GM23248 (cell line): ENCODE data around the gene ABCC4. TPM values are rescaled to one million over a fixed set of nuclear protein-coding genes. Genes with fewer than 3 reads are reported as not detected.
"Not testable (repeated sequence)": the region's sequence is repeated elsewhere in the genome, so short reads cannot be mapped to it uniquely, and the experiment has no call there.

Source experiments
- DNase-seq: peaks from one replicate; pipeline ENCODE4 v3.0.0-alpha.2; 2015
- H2AFZ ChIP-seq: fragments of 200-600 bp; sonication (generic); 2 replicates; pipeline ENCODE4 v1.6.1; 2016; ENCODE audit warnings: antibody characterized with exemption
- H3F3A ChIP-seq: fragments of 200-600 bp; sonication (generic); 2 replicates; pipeline ENCODE4 v1.6.1; 2016; ENCODE audit warnings: mild to moderate bottlenecking, antibody characterized with exemption, mixed run types; ENCODE audit not compliant: insufficient read depth
- H3K27ac ChIP-seq: fragments of 200-600 bp; sonication (generic); 2 replicates; pipeline ENCODE4 v1.5.1; 2016; ENCODE audit warnings: mild to moderate bottlenecking
- H3K27me3 ChIP-seq: fragments of 200-600 bp; sonication (generic); replicated peaks from 2 replicates; pipeline ENCODE4 v1.6.1; 2016; ENCODE audit warnings: mild to moderate bottlenecking; ENCODE audit not compliant: insufficient read depth
- H3K36me3 ChIP-seq: fragments of 200-600 bp; sonication (generic); 2 replicates; pipeline ENCODE4 v1.6.1; 2016; ENCODE audit warnings: low read depth, mild to moderate bottlenecking
- H3K4me1 ChIP-seq: fragments of 200-600 bp; sonication (generic); 2 replicates; pipeline ENCODE4 v1.6.1; 2016; ENCODE audit warnings: mild to moderate bottlenecking; ENCODE audit not compliant: insufficient read depth
- H3K4me2 ChIP-seq: fragments of 200-600 bp; sonication (generic); one replicate; pipeline ENCODE4 v1.6.1; 2016; ENCODE audit warnings: mild to moderate bottlenecking; ENCODE audit not compliant: unreplicated experiment
- H3K4me3 ChIP-seq: fragments of 200-600 bp; sonication (generic); 2 replicates; pipeline ENCODE4 v1.5.1; 2016; ENCODE audit warnings: mild to moderate bottlenecking
- H3K79me2 ChIP-seq: fragments of 200-600 bp; sonication (generic); 2 replicates; pipeline ENCODE4 v1.6.1; 2016; ENCODE audit warnings: mild to moderate bottlenecking; ENCODE audit not compliant: insufficient read depth
- H3K9ac ChIP-seq: fragments of 200-600 bp; sonication (generic); 2 replicates; pipeline ENCODE4 v1.6.1; 2016; ENCODE audit warnings: mild to moderate bottlenecking
- H3K9me2 ChIP-seq: fragments of 200-600 bp; sonication (generic); 2 replicates; pipeline ENCODE4 v1.6.1; 2016; ENCODE audit warnings: mixed run types, mild to moderate bottlenecking, moderate library complexity; ENCODE audit not compliant: insufficient read depth
- H3K9me3 ChIP-seq: fragments of 200-600 bp; sonication (generic); one replicate; pipeline ENCODE4 v1.6.1; 2017; ENCODE audit warnings: low read depth
- H4K20me1 ChIP-seq: fragments of 200-600 bp; sonication (generic); 2 replicates; pipeline ENCODE4 v1.6.0; 2016; ENCODE audit not compliant: insufficient read depth
- EZH2 ChIP-seq: fragments of 200-600 bp; sonication (generic); IDR thresholded peaks from 2 replicates; pipeline ENCODE4 v1.6.1; 2018; ENCODE audit warnings: antibody characterized with exemption, mild to moderate bottlenecking; ENCODE audit not compliant: insufficient read depth, poor library complexity, severe bottlenecking
- EZH2phosphoT487 ChIP-seq: fragments of 200-600 bp; sonication (generic); IDR thresholded peaks from 2 replicates; pipeline ENCODE4 v1.6.1; 2018; ENCODE audit warnings: antibody characterized with exemption, moderate library complexity, mild to moderate bottlenecking, low read depth; ENCODE audit not compliant: insufficient read depth
- WGBS, 2 experiments: methylation state at CpG; one replicate each; pipeline ENCODE4 v1.1.6; 2015 to 2017; ENCODE audit warnings: low lambda C conversion rate in 2 of 2, low coverage in 1 of 2; ENCODE audit errors: missing lambda C conversion rate in 2 of 2; 5-methylcytosine and 5-hydroxymethylcytosine counted together
- in situ Hi-C: fragments of 300-500 bp; cut with MboI; formaldehyde crosslinking; loops from 2 replicates; pipeline ENCODE4 v1.15.0; 2020
- polyA plus RNA-seq: library from polyadenylated mRNA; unstranded; fragments of >200 nt; fragmentation: Nextera tagmentation; extraction: Ambion mirVana; gene quantifications from 2 replicates; pipeline ENCODE4 v1.2.1, GENCODE V29; 2016
- total RNA-seq: library from RNA; depleted of rRNA; stranded (reverse); fragments of >200 nt; shearing (Covaris generic); gene quantifications from 2 replicates; pipeline ENCODE4 v1.2.3, GENCODE V29; 2014

The ABCC4 gene
- total and polyA plus RNA-seq, 2 experiments from 2014 or later, result 3.9 to 11.2 TPM

- H3K27ac ChIP-seq, result no peak overlapping the region
- no peak for DNase-seq
- TF ChIP-seq EZH2phosphoT487 (no peak), EZH2 (no peak)
- H3K9me3 ChIP-seq, result no peaks in the 10 kb centered on the region
- no peak overlapping the region for H3K4me2 ChIP-seq
- in situ Hi-C loops, result loop anchor here (5.0 kb wide), 1 partner anchor 189 kb away; no protein-coding TSS in a partner anchor
- no peaks in the 10 kb centered on the region for H3K27me3 ChIP-seq
- no peaks in the 10 kb centered on the region for H3K9me2 ChIP-seq
- H3K4me3 ChIP-seq, result no peak overlapping the region
- no peaks in the 10 kb centered on the region for H3K4me1 ChIP-seq
- no peaks in the 10 kb centered on the region for H3F3A ChIP-seq
- no peak overlapping the region for H3K9ac ChIP-seq
- H4K20me1 ChIP-seq, result no peaks in the 10 kb centered on the region
- H3K36me3 ChIP-seq, result no peaks in the 10 kb centered on the region
- H2AFZ ChIP-seq, result no peak overlapping the region
- H3K79me2 ChIP-seq, result no peaks in the 10 kb centered on the region
- WGBS, 2 experiments, result 91% methylated on average over 13 of the region's 13 CpGs
Observed at GRCh38 chr13:95193509-95194230, 107.6 kb downstream of the ABCC4 start.

DNA sequence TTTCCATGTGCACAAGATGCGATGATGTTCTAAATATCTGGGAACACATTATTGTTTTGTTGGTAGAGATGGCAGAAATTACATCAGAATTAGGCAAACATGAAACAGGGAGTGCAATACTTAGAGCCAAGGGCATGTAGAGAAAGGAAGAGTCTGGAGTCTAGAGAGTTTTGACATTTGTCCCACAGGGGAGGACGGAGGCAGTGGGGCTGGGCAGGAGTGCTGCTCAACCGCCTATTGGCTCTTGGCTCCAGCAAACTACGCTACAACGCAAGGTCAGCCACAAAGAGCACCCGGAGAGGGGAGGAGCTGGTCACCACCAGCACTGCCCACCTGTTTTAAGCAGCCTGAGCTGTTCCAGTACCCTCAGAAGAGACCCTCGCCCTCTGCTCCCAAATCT is 108.3 kb downstream of the ABCC4 start:
- in situ Hi-C loops, result loop anchor here (5.0 kb wide), 1 partner anchor 189 kb away; no protein-coding TSS in a partner anchor
- Histone ChIP-seq H3K79me2 (no peaks in the 10 kb centered on the region), H3K4me2 (no peak overlapping the region), H3K4me3 (no peak overlapping the region), H3K27me3 (no peaks in the 10 kb centered on the region), H3K9ac (no peak overlapping the region), H3K27ac (no peak overlapping the region), H3K36me3 (no peaks in the 10 kb centered on the region), H3K9me3 (no peaks in the 10 kb centered on the region), H4K20me1 (no peaks in the 10 kb centered on the region), H3K4me1 (no peaks in the 10 kb centered on the region), H3F3A (no peaks in the 10 kb centered on the region), H2AFZ (no peak overlapping the region), H3K9me2 (no peaks in the 10 kb centered on the region)
- TF ChIP-seq EZH2phosphoT487, result no peak
- TF ChIP-seq EZH2, result no peak
- WGBS, 2 experiments, result 80 to 82% methylated on average over 7 of the region's 7 CpGs
- DNase-seq, result no peak

DNA sequence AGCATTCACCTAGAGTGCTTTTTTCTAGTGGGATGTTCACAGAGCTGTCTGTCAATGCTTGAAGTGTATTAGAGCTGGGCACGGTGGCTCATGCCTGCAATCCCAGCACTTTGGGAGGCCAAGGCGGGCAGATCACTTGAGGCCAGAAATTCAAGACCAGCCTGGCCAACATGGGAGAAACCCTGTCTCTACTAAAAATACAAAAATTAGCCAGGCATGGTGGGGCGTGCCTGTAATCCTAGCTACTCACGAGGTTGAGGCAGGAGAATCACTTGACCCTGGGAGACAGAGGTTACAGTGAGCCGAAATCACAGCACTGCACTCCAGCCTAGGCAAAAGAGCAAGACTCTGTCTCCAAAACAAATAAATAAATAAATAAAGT is 108.7 kb downstream of the ABCC4 start:
- not testable (repeated sequence) for H3K4me2 ChIP-seq
- WGBS, 2 experiments, result 72 to 83% methylated on average over 5 of the region's 5 CpGs

DNA sequence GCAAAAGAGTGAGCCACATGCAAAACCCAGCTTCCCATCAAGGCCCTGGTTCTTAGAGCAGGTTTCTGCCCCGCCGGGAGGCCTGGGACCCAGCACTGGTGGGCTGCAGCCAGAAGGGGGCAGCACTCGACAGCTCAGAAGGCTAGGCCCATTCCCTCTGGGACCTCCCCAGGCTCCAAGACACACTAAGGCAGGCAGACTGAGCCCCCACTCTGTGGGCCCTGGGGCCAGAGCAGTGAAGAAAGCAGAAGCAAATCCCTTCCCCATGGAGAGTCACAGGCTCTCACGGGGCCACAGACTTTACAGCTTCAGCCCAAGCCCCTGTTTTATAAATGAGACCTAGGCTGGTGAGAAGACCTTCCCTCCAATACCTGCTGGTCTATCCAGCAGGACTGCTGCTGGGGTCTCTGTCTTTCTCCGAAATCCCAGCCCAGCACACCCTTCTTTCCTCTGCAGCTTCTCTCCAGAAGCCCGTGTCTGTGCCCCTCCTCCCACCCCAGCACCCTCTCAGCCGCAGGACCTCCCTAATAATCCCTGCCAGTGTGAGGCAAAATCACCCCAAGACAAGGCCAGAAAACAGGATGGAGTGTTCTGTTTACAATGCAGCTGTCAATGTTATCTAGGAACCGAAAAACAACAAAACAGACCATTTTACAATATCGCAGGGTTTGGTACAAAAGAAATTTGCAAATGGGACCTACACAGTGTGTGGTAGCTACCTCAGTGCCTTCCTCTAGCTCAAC is 109.3 kb downstream of the ABCC4 start:
- TF ChIP-seq EZH2phosphoT487, result no peak
- no peak for TF ChIP-seq EZH2
- Histone ChIP-seq H3K9me3 (no peaks in the 10 kb centered on the region), H3K4me1 (no peaks in the 10 kb centered on the region), H3F3A (no peaks in the 10 kb centered on the region), H3K9me2 (no peaks in the 10 kb centered on the region), H3K9ac (no peak overlapping the region), H3K27me3 (no peaks in the 10 kb centered on the region), H3K4me2 (no peak overlapping the region), H3K36me3 (no peaks in the 10 kb centered on the region), H4K20me1 (no peaks in the 10 kb centered on the region), H3K4me3 (no peak overlapping the region), H3K79me2 (no peaks in the 10 kb centered on the region), H3K27ac (no peak overlapping the region), H2AFZ (no peak overlapping the region)
- 58% methylated on average over 9 of the region's 9 CpGs for WGBS, 2 experiments
- peak; percentile 81 for DNase-seq
- in situ Hi-C loops, result loop anchor here (5.0 kb wide), 1 partner anchor 190 kb away; no protein-coding TSS in a partner anchor

More for the DNA sequence above, 108.7 kb downstream of the ABCC4 start:
- H3K9me3 ChIP-seq, H3F3A ChIP-seq, H3K36me3 ChIP-seq, H2AFZ ChIP-seq, H3K79me2 ChIP-seq, H3K4me3 ChIP-seq, H3K9me2 ChIP-seq, H4K20me1 ChIP-seq, H3K9ac ChIP-seq, H3K4me1 ChIP-seq, DNase-seq, H3K27ac ChIP-seq, H3K27me3 ChIP-seq: not testable (repeated sequence)
- in situ Hi-C loops, result loop anchor here (5.0 kb wide), 1 partner anchor 190 kb away; no protein-coding TSS in a partner anchor
